ENCODE results near the gene DAB2IP.

DNA sequence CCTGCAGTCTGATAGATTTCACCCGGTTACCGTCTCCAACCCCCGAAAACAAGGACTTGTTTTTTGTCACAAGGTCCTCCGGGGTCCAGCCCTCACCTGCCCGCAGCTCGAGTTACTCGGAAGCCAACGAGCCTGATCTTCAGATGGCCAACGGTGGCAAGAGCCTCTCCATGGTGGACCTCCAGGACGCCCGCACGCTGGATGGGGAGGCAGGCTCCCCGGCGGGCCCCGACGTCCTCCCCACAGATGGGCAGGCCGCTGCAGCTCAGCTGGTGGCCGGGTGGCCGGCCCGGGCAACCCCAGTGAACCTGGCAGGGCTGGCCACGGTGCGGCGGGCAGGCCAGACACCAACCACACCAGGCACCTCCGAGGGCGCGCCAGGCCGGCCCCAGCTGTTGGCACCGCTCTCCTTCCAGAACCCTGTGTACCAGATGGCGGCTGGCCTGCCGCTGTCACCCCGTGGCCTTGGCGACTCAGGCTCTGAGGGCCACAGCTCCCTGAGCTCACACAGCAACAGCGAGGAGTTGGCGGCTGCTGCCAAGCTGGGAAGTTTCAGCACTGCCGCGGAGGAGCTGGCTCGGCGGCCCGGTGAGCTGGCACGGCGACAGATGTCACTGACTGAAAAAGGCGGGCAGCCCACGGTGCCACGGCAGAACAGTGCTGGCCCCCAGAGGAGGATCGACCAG, 121.3 kb downstream of the DAB2IP start:
- TF ChIP-seq, protein P1, sequence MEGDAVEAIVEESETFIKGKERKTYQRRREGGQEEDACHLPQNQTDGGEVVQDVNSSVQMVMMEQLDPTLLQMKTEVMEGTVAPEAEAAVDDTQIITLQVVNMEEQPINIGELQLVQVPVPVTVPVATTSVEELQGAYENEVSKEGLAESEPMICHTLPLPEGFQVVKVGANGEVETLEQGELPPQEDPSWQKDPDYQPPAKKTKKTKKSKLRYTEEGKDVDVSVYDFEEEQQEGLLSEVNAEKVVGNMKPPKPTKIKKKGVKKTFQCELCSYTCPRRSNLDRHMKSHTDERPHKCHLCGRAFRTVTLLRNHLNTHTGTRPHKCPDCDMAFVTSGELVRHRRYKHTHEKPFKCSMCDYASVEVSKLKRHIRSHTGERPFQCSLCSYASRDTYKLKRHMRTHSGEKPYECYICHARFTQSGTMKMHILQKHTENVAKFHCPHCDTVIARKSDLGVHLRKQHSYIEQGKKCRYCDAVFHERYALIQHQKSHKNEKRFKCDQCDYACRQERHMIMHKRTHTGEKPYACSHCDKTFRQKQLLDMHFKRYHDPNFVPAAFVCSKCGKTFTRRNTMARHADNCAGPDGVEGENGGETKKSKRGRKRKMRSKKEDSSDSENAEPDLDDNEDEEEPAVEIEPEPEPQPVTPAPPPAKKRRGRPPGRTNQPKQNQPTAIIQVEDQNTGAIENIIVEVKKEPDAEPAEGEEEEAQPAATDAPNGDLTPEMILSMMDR (conservative IDR thresholded peaks at IDR 0.05; ENCODE audit: low read depth, low read length) = no peak
- TF ChIP-seq CHD1 (IDR thresholded peaks at IDR 0.05; ENCODE audit: low read depth, low read length) = no peak
- TF ChIP-seq MXI1 (IDR thresholded peaks at IDR 0.05; ENCODE audit: borderline replicate concordance, low read depth, low read length) = no peak
- TF ChIP-seq RCOR1 (IDR thresholded peaks at IDR 0.05; ENCODE audit: insufficient replicate concordance, low read length) = no peak
- TF ChIP-seq, protein P2, sequence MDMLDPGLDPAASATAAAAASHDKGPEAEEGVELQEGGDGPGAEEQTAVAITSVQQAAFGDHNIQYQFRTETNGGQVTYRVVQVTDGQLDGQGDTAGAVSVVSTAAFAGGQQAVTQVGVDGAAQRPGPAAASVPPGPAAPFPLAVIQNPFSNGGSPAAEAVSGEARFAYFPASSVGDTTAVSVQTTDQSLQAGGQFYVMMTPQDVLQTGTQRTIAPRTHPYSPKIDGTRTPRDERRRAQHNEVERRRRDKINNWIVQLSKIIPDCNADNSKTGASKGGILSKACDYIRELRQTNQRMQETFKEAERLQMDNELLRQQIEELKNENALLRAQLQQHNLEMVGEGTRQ (IDR thresholded peaks at IDR 0.05; ENCODE audit: low read depth, low read length) = no peak
- no peak for TF ChIP-seq MAFK (IDR thresholded peaks at IDR 0.05; ENCODE audit: low read depth, low read length)
- no peak for TF ChIP-seq BHLHE40 (IDR thresholded peaks at IDR 0.05; ENCODE audit: low read depth, low read length)
- no peak for TF ChIP-seq MAZ (IDR thresholded peaks at IDR 0.05; ENCODE audit: borderline replicate concordance, low read depth, low read length)
- TF ChIP-seq POLR2A (IDR thresholded peaks at IDR 0.05; ENCODE audit: low read depth, low read length) = no peak
